LNCaP clone FGC (cell line): ENCODE results near the gene TAS2R20.
A peak's percentile ranks its signal among the peaks of the same experiment; 100 is the strongest.

Experiments
- DNase-seq: peaks from one replicate; pipeline ENCODE4 v3.0.0-alpha.2; 2011; ENCODE audit warnings: low read depth
- H3K4me3 ChIP-seq: 2 replicates; pipeline ENCODE4 v1.5.1; 2011; ENCODE audit warnings: mild to moderate bottlenecking, low read depth, low read length, control low read depth
- TF ChIP-seq, protein P1 (sequence below): IDR thresholded peaks from 2 replicates; pipeline ENCODE4 v1.5.1; 2012; ENCODE audit warnings: mild to moderate bottlenecking; ENCODE audit not compliant: control insufficient read depth, insufficient read depth; ENCODE audit errors: extremely low read depth

The TAS2R20 gene

DNA sequence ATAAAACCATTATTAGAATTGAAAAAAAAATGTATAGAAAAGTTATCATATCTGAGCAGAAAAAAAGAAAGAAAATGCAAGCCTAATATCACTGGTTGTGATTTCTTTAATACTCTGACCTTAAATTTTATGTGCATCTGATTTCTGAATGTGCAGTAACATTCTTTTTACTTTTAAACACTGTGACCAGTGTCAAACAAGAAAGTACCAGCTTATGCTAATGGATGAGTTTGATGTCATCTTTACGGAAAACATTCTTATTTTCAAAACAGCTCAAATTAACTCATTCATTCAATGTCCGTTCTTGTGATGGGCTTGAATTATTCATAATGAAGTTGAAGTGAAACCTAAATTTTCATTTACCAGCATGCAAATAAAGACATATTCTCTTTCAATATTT is 11.3 kb downstream of the TAS2R20 start, which contains the start of gene TAS2R50:
Gene TAS2R50, minus strand, starts transcription at position 101 of the 400 bp plus-strand sequence. Its CDS starts 52 bp downstream, at position 49.
- TF ChIP-seq, protein P1, sequence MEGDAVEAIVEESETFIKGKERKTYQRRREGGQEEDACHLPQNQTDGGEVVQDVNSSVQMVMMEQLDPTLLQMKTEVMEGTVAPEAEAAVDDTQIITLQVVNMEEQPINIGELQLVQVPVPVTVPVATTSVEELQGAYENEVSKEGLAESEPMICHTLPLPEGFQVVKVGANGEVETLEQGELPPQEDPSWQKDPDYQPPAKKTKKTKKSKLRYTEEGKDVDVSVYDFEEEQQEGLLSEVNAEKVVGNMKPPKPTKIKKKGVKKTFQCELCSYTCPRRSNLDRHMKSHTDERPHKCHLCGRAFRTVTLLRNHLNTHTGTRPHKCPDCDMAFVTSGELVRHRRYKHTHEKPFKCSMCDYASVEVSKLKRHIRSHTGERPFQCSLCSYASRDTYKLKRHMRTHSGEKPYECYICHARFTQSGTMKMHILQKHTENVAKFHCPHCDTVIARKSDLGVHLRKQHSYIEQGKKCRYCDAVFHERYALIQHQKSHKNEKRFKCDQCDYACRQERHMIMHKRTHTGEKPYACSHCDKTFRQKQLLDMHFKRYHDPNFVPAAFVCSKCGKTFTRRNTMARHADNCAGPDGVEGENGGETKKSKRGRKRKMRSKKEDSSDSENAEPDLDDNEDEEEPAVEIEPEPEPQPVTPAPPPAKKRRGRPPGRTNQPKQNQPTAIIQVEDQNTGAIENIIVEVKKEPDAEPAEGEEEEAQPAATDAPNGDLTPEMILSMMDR = no peak
- no peak for DNase-seq
- no peak within 1 kb of the TSS for H3K4me3 ChIP-seq

DNA sequence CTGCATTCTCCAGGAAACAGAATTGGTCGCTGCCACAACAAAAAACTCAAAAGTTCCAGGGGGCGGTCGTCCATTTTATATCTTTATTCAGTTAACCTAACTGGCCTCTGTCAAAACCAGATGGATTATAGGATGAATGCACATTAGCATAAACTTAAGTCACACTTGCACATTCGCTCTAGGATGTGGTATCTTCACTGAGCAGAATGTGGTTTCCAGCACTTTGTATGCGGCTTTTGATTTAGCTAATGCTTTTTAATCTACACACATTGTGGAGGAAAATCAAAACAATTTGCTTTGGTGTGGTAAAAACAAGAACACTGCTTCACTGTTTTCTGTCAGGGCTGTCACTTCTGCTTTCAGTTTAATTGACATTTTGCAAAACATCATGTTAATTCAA is 15.9 kb downstream of the TAS2R20 start:
- H3K4me3 ChIP-seq = no peak overlapping the region
- TF ChIP-seq, protein P1 = no peak
- no peak for DNase-seq

DNA sequence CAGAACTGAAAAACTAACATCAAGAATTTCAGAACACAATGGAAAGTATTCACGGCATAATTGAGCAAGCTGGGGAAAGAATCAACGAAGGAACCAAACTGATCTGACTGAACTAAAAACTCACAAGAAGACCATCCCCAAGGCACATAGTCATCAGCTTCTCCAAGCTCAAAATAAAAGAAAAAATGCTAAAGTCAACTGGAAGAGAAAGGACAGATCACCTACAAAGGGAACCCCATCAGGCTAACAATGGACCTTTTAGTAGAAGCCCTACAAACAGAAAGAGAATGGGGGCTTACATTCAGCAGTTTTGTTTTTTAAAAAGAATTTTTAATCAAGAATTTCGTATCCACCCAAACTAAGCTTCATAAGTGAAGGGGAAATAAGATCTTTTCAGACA is 23.1 kb downstream of the TAS2R20 start:
- DNase-seq = no peak
- no peak overlapping the region for H3K4me3 ChIP-seq
- TF ChIP-seq, protein P1 = no peak

DNA sequence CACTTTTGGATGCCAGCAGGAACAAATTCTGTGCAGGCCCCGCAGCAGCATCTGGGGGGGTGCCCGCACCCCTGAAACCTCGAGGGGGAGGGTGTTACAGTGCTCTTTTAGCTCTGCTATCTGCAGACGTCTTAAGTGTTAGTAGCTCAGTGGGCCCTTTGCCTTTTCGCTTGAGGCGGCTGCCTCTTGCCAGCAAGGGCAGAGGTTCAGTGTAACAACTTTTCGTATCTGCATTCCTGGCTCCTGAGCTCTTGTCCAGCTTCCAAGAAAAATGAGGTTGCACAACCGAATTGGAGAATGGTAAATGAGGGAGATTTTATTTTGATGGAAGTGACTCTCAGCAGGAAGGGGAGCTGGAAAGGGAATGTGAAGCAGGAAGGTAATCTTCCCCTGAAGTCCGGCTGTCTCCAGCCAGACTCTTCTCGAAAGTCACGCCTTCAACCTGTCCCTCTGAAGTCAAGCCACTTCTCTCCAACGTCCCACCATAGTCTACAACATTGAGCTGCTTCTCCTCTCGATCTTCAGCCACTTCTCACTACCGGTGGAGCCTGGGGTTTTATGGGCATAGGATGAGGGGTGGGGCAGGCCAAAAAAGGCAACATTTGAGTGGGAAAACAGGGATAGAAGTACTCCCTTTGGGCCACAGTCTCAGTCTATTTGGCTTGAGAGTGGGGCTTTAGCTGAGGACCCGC is 29.2 kb downstream of the TAS2R20 start:
- TF ChIP-seq, protein P1 = no peak
- no peak overlapping the region for H3K4me3 ChIP-seq
- DNase-seq = peak; percentile 45

DNA sequence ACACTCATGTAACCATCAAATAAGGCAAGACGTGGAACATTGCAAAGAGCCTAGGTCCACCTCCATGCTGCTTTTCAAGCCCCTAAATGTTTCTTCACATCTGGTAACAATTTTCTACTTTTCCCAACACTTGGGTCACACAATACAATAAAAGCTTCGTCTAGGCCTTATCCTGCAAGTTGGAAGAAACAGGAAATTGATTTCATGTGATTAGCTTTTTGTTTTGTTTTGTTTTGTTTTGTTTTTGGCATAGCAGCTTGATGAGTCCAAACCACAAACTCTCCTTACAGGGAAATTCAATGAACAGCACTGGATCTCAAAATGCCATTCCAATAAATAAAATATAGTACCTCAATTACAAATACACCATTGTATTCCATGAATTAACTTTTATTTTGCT is 30.7 kb downstream of the TAS2R20 start:
- H3K4me3 ChIP-seq = no peak overlapping the region
- no peak for DNase-seq
- TF ChIP-seq, protein P1 = no peak

DNA sequence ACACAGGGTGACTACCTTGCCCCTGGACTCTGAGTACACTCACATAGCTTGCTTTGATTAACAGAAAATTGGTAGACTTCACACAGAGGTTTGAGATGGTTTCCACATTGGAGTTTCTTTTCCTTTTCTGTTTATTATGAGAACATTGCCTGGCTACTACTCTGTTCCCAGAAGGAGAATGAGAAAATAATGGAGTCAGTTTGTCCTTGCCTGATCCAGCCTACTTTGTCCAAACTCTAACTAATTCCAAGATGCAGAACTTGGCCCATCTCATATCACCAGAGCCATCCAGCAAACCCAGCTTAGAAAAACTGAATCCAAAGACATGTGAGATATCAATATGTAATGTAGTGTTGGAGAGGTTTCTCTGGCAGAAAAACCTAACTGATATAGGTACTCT is 31.8 kb downstream of the TAS2R20 start:
- H3K4me3 ChIP-seq = no peak overlapping the region
- DNase-seq = no peak
- TF ChIP-seq, protein P1 = no peak

DNA sequence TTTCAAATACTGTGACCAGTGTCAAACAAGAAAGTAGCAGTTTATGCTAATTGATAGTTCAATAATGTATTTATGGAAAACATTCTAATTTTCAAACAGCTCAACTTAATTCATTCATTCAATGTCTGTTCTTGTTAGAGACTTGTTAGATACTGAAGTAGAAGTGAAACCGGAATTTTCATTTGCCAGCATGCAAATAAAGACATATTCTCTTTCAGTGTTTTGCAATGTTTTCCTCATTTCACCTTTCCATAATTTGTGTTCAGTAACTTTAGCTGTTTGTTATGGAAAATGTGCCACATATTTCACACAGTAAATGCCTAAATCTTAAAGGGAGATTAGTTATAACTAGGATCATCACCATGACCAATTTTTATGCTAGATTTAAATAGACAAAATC is 32.6 kb downstream of the TAS2R20 start:
- no peak for DNase-seq
- TF ChIP-seq, protein P1 = no peak

More for the DNA sequence above, 32.6 kb downstream of the TAS2R20 start:
- no peak overlapping the region for H3K4me3 ChIP-seq
